H4 (cell line): ENCODE measurements around the gene MAP1LC3C. TPM values are rescaled to one million over a fixed set of nuclear protein-coding genes. Genes with fewer than 3 reads are reported as not detected.
A peak's percentile ranks its signal among the peaks of the same experiment; 100 is the strongest.
"Not testable (repeated sequence)": the region's sequence is repeated elsewhere in the genome, so short reads cannot be mapped to it uniquely, and the experiment has no call there.

Source experiments
- DNase-seq: peaks from one replicate; pipeline ENCODE4 v3.0.0-alpha.2; 2015; ENCODE audit warnings: low spot score
- total RNA-seq: library from RNA; depleted of rRNA; stranded (reverse); fragments of >200 nt; shearing (Covaris generic); gene quantifications from 2 replicates; pipeline ENCODE4 v1.2.3, GENCODE V29; 2014; rRNA removed

Gene MAP1LC3C
- total RNA-seq, 1 experiment from 2014 or later: 0.08 TPM

DNA sequence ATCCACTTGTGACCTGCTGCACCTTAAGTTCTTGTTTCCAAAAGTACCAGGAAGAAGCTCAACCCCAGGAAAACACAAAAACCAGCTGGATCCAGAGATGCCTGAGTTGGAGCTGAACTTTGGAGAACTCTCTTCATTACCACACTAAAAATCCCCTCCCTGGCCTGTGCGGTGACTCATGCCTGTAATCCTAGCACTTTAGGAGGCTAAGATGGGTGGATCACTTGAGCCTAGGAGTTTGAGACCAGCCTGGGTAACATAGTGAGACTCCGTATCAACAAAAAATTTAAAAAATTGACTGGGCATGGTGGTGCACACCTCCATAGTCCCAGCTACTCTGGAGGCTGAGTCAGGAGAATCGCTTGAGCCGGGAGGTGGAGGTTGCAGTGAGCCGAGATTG is 6.2 kb downstream of the MAP1LC3C start:
- DNase-seq: peak; percentile 41

GRCh38 chr1:241990040-241990439 is 8.9 kb downstream of the MAP1LC3C start:
- peak; percentile 94 for DNase-seq

DNA sequence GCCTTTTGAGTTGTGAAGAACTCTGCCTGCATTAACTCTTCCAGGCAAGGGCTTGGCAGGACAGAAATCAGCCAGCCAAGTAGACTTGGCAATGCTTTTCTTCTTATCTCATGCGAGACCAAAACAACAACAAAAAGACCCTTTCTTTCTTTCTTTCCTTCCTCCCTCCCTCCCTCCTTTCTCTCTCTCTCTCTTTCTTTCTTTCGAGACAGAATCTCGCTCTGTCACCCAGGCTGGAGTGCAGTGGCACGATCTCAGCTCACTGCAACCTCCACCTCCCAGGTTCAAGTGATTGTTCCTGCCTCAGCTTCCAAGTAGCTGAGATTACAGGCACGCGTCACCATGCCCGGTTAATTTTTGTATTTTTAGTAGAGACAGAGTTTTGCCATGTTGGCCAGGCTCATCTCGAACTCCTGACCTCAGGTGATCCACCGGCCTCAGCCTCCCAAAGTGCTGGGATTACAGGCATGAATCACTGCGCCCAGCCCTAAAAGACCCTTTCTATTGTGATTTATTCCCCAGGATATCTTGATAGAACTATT is 10.4 kb downstream of the MAP1LC3C start:
- DNase-seq: not testable (repeated sequence)

DNA sequence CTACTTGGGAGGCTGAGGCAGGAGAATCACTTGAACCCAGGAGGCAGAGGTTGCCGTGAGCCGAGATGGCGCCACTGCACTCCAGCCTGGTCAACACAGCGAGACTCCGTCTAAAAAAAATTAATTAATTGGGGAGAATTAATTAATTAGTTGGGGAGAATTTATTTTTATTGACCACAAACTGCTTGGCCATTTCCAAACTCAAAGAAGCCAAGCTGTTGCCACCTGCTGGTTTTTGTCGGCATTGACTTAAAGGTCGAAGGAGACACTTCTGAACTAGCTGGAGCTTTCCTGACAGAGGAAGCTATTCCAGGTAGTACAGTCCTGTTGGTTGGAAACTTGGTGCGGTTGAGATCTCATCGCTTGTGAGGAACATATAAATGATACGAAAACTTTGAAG is 13.1 kb downstream of the MAP1LC3C start:
- DNase-seq: peak; percentile 48

DNA sequence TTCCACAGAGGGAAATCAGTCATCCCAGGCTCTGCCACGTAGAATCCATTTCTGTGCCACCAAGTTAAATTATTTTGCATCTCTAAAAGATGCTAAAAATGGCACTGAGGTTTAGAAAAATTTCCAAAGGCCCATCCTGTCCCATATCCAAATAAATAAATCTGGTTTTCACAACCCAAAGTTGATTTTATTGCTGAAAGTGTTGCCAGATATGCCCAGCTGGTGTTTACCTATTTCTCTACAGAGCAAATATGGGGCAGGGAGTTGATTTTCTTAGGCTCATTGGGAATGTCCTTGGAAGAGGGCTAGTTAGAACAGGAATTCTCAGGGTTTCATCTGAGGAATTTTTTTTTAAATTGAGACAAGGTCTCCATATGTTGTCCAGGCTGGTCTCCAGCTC is 19.0 kb downstream of the MAP1LC3C start:
- no peak for DNase-seq

DNA sequence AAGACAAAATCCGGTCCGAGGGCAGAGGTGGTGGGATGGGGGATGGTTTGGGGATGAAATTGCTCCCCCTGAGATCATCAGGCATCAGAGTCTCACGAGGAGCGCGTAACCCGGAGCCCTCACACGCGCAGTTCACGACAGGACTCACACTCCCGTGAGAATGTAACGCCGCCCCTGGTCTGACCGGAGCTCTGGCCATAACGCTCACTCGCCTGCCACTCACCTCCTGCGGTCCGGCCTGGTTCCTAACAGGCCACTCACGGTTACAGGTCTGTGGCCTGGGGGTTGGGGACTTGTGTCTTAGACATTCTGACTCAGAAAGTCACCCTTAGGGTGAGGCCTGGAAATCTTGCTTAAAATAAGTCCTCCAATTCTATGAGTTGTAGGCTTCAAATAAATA is 19.8 kb downstream of the MAP1LC3C start:
- DNase-seq: no peak

- DNase-seq: no peak
These were observed 22.7 kb downstream of the MAP1LC3C start for GRCh38 chr1:241976229-241976628.

- DNase-seq: peak; percentile 38
These were observed 26.1 kb downstream of the MAP1LC3C start for GRCh38 chr1:241972703-241973369.

GRCh38 chr1:241968611-241969010 is 30.3 kb downstream of the MAP1LC3C start:
- no peak for DNase-seq

GRCh38 chr1:241964550-241965282 is 34.2 kb downstream of the MAP1LC3C start:
- peak; percentile 55 for DNase-seq

GRCh38 chr1:241963722-241964121 is 35.2 kb downstream of the MAP1LC3C start:
- DNase-seq: no peak

- no peak for DNase-seq
These were observed 36.7 kb downstream of the MAP1LC3C start for GRCh38 chr1:241962153-241962552.

DNA sequence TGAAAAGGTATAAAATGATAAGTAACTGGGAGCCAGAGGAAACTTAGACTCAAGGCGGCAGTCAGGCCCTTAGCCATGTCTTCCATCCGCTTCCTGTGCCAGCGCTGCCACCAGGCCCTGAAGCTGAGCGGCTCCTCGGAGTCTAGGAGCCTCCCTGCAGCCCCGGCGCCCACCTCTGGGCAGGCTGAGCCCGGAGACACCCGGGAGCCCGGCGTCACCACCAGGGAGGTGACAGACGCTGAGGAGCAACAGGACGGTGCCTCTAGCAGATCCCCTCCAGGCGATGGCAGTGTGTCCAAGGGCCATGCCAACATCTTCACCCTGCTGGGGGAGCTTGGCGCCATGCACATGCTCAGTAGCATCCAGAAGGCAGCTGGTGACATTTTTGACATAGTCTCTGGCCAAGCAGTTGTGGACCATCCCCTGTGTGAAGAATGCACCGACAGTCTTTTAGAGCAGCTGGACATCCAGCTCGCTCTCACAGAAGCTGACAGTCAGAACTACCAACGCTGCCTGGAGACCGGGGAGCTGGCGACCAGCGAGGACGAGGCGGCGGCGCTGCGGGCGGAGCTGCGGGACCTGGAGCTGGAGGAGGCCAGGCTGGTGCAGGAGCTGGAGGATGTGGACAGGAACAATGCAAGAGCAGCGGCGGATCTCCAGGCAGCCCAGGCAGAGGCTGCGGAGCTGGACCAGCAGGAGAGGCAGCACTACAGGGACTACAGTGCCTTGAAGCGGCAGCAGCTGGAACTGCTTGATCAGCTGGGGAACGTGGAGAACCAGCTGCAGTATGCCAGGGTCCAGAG is 41.0 kb downstream of the MAP1LC3C start, which contains the start of gene BECN2:
Gene BECN2, plus strand, starts transcription at position 76 of the 803 bp plus-strand sequence. Its CDS starts 0 bp downstream, at position 76.
- no peak for DNase-seq

GRCh38 chr1:241950390-241950789 is 48.5 kb downstream of the MAP1LC3C start:
- DNase-seq: no peak

DNA sequence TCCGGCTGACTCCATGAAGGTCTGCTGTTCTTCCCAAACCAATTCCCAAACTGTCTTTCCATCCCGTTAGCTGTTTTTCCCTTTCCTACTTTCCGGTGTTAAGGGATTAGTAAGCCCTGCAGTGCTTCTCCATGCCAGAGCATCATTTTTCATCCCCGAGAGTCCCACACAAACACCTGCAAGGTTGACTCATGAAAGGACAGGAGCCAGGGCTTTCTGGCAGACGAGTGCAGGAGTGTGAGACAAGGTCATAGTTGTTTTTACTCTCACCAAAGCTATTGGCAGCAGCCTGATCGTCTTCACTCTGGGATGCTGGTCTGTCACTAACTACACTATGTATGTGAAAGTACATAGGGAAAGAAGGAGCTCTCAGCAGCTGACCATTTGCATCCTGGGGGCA is 51.5 kb downstream of the MAP1LC3C start:
- DNase-seq: no peak

Other genes starting within 250 kb of the MAP1LC3C start
- gene EXO1, start 150.9 kb downstream of the MAP1LC3C start, total RNA-seq: 32.4 and 49.1 TPM in 2 replicates
- not detected in 2 replicates for gene BECN2, start 41.3 kb downstream of the MAP1LC3C start, total RNA-seq